GM19025 (cell line): Measurements from ENCODE around the gene CBLL2.
"Not testable (repeated sequence)": the region's sequence is repeated elsewhere in the genome, so short reads cannot be mapped to it uniquely, and the experiment has no call there.

ENCODE experiments used
- ATAC-seq: cut with Tn5 transposase; IDR thresholded peaks from one replicate; pipeline ENCODE4 v1.9.1; 2021; ENCODE audit warnings: mild to moderate bottlenecking, low read depth, moderate library complexity; ENCODE audit not compliant: unreplicated experiment

Gene CBLL2

GRCh38 chrX:22272613-22273012 lies at the start of gene CBLL2:
Gene CBLL2, plus strand, starts transcription at chrX:22272913. Its CDS starts 79 bp downstream, at chrX:22272992.
- no peak for ATAC-seq

DNA sequence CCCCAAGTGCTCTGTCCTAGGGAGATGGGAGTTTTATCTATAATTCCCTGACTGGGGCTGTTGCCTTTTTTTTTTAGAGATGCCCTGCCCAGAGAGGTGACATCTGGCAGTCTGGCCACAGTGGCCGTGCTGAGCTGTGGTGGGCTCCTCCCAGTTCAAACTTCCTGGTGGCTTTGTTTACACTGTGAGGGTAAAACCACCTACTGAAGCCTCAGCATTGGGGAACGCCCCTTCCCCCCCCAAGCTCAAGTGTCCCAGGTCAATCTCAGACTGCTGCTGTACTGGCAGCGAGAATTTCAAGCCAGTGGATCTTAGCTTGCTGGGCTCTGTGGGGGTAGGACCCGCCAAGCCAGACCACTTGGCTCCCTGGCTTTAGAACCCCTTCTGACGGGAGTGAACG lies 38.3 kb upstream of the CBLL2 start:
- ATAC-seq, result no peak

GRCh38 chrX:22237479-22237878 lies 35.2 kb upstream of the CBLL2 start:
- no peak for ATAC-seq

GRCh38 chrX:22246620-22247019 lies 26.1 kb upstream of the CBLL2 start:
- no peak for ATAC-seq

DNA sequence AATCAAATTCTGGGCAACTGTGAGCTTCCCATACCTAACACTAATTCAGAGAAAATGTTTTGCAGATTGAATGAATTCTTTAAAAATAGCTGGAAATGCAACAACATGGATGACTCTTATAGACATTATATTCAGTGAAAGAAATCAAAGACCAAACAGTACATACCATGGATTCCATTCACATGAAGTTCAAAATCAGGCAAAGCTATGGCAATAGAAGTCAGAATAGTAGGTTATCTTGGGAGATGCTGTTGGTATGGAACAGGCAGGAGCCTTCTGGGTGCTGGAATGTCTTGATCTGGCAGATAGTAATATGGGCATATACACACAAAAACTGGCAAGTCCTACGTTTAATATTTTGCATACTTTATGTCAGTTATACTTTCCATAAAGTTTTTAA lies 25.5 kb upstream of the CBLL2 start:
- ATAC-seq, result no peak

- no peak for ATAC-seq
Measured at GRCh38 chrX:22248401-22248800, 24.3 kb upstream of the CBLL2 start.

- ATAC-seq, result no peak
Measured at GRCh38 chrX:22249371-22249770, 23.3 kb upstream of the CBLL2 start.

GRCh38 chrX:22268706-22269105 lies 4.0 kb upstream of the CBLL2 start:
- ATAC-seq, result no peak

GRCh38 chrX:22273714-22274317 lies 1.1 kb downstream of the CBLL2 start:
- no peak for ATAC-seq

- ATAC-seq, result no peak
Measured at GRCh38 chrX:22276781-22277180, 4.1 kb downstream of the CBLL2 start.

- no peak for ATAC-seq
Measured at GRCh38 chrX:22278375-22278774, 5.7 kb downstream of the CBLL2 start.

- ATAC-seq, result not testable (repeated sequence)
Measured at GRCh38 chrX:22289209-22289608, 16.5 kb downstream of the CBLL2 start.

DNA sequence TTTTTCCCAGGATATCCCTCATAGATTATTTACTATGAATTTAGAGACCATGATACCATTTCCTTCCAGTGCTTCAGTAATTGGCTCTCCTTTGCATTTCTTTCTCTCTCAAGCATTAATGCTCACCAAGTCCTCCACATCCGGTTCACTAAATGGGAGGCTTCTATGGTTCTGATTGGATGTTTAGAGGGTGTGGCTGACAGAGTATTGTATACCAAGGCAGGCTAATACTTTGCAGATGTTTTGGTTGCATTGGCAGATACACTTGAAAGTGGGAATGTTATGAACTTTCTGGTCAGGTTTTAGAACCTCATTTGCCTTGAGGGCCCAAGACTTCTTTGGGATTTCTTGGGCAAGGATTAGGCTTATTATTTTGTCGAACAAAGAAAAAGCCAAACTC lies 24.2 kb downstream of the CBLL2 start:
- ATAC-seq, result no peak

DNA sequence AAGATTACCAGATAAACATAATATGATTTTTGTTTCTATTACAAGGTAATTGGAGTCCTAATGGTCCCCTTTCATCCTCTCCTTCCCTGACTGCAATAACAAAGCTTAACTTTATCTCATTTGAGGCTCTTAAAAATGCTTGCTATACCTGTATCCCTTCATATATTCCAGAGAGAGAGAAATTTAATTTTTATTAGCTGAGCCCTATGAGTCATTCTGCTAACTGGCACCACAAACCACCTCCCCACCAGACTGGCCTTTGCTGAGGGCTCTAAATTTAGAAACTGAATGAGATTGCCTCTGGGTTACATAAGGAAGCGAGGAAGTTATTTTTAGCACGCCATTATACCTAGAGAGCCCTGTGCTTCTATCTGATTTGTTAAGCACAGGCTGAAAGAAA lies 27.4 kb downstream of the CBLL2 start:
- ATAC-seq, result no peak

DNA sequence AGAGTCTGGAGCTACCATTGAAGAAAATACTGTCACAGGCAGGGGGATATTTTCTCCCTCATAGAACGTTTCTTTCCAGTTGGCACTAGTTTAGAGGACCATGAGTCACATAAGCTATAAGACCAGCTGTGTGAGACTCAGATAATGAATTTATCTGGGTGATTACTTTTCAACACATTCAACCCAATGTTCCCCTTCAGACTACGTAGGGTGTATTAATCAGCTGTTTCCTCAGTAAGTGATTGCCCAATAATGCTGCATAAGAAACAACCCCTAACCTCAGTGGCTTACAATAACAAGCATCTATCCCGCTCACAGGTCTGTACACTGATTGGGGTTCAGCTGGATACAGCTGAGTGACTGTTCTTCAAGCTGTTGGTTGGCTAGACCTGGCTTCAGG lies 38.1 kb downstream of the CBLL2 start:
- no peak for ATAC-seq

DNA sequence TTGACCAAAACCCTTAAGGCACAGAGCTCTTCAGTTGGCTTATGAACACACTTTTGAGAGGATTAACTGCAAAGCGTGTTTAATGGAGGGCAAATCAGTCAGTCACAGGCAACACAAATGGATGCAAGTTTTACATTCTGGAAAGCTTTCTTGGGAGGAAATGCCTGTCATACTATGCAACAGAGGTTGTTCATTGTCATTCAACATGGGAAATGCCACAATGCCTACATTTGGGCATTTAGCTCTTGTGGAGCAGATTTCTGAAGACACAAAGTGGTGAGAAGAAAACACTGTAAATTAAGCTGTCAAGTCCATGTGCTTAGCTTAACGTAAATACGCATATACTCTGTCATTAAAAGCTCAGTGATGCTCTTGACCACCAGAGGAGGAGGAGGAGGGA lies 41.1 kb downstream of the CBLL2 start:
- no peak for ATAC-seq

- ATAC-seq, result no peak
Measured at GRCh38 chrX:22314211-22314610, 41.5 kb downstream of the CBLL2 start.

GRCh38 chrX:22314692-22315091 lies 42.0 kb downstream of the CBLL2 start:
- ATAC-seq, result no peak

GRCh38 chrX:22315151-22315550 lies 42.4 kb downstream of the CBLL2 start:
- no peak for ATAC-seq

GRCh38 chrX:22320236-22320873 lies 47.6 kb downstream of the CBLL2 start:
- ATAC-seq, result no peak

DNA sequence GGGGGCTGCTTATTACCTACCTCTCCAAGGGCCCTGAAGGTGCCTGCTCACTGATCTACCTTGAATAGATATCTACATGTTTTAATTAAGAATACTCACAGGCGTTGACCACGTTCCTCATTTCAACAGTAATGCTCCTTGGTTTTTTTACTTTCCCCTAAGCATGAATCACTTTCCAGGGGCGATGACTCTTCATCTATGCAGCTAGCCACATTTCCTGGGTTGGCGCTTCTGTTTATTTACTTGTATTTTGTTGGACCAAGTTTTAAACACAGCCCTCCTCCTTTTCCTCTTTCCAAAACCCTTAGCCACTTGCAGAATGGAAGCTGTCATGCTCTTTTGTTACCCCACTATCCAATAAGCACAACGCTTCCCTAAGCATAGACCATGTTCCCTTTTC lies 50.8 kb downstream of the CBLL2 start:
- ATAC-seq, result no peak
